Measurements from ENCODE around the gene KRTAP5-9. TPM values are rescaled to one million over a fixed set of nuclear protein-coding genes. Genes with fewer than 3 reads are reported as not detected.

Gene KRTAP5-9
- total RNA-seq, 1 donor from 2014 or later, result not detected

- no peak for FAIRE-seq
Measured at GRCh38 chr11:71542382-71542781, 5.8 kb upstream of the KRTAP5-9 start.

GRCh38 chr11:71542879-71543777 is 5.1 kb upstream of the KRTAP5-9 start:
- peaks cover 8% of the 10 kb centered on the region for H3K4me1 Mint-ChIP-seq (ENCODE audit: low read depth, unreplicated experiment)
- no peak for DNase-seq (ENCODE audit: low read depth)
- H2AFZ ChIP-seq (ENCODE audit: low read depth, low read length), result no peak overlapping the region
- no peak overlapping the region for H3K9ac ChIP-seq (ENCODE audit: low read length)
- no peak overlapping the region for H3K27ac ChIP-seq (ENCODE audit: low read depth, low read length)
- TF ChIP-seq EZH2 (IDR thresholded peaks at IDR 0.05; ENCODE audit: insufficient read depth, low read length) (no peak), CTCF (IDR thresholded peaks at IDR 0.05; ENCODE audit: insufficient read depth, low read depth, low read length) (no peak)
- peaks cover 6% of the 10 kb centered on the region for H3K36me3 Mint-ChIP-seq (ENCODE audit: low read depth, unreplicated experiment)
- no peak overlapping the region for H3K4me2 ChIP-seq (ENCODE audit: low read length)
- H3K27me3 ChIP-seq (ENCODE audit: insufficient read depth, low read length), result no peaks in the 10 kb centered on the region
- H3K9me3 ChIP-seq (ENCODE audit: insufficient read depth, low read depth, low read length), result no peaks in the 10 kb centered on the region
- FAIRE-seq, result no peak
- H3K4me3 Mint-ChIP-seq (ENCODE audit: unreplicated experiment), result no peak overlapping the region
- H3K4me1 ChIP-seq (ENCODE audit: insufficient read depth, low read length), result no peaks in the 10 kb centered on the region
- no peaks in the 10 kb centered on the region for H3K79me2 ChIP-seq (ENCODE audit: insufficient read depth, low read length)
- H3K9me3 Mint-ChIP-seq (ENCODE audit: unreplicated experiment), result peaks cover 7% of the 10 kb centered on the region
- no peak overlapping the region for H3K4me3 ChIP-seq (ENCODE audit: insufficient read depth, low read depth, low read length)
- no peak overlapping the region for H3K27ac Mint-ChIP-seq (ENCODE audit: unreplicated experiment)
- no peaks in the 10 kb centered on the region for H3K36me3 ChIP-seq (ENCODE audit: insufficient read depth, low read length)
- H3K27me3 Mint-ChIP-seq (ENCODE audit: low read depth, unreplicated experiment), result peaks cover 31% of the 10 kb centered on the region
- H4K20me1 ChIP-seq (ENCODE audit: insufficient read depth, low read length), result no peaks in the 10 kb centered on the region

More at GRCh38 chr11:71542382-71542781, 5.8 kb upstream of the KRTAP5-9 start:
- Histone ChIP-seq H3K4me3 (ENCODE audit: insufficient read depth, low read depth, low read length) (no peak overlapping the region), H3K9ac (ENCODE audit: low read length) (no peak overlapping the region), H2AFZ (ENCODE audit: low read depth, low read length) (no peak overlapping the region), H4K20me1 (ENCODE audit: insufficient read depth, low read length) (no peaks in the 10 kb centered on the region), H3K36me3 (ENCODE audit: insufficient read depth, low read length) (no peaks in the 10 kb centered on the region), H3K79me2 (ENCODE audit: insufficient read depth, low read length) (no peaks in the 10 kb centered on the region), H3K4me2 (ENCODE audit: low read length) (no peak overlapping the region), H3K27ac (ENCODE audit: low read depth, low read length) (no peak overlapping the region), H3K4me1 (ENCODE audit: insufficient read depth, low read length) (no peaks in the 10 kb centered on the region), H3K9me3 (ENCODE audit: insufficient read depth, low read depth, low read length) (no peaks in the 10 kb centered on the region), H3K27me3 (ENCODE audit: insufficient read depth, low read length) (no peaks in the 10 kb centered on the region)
- DNase-seq (ENCODE audit: low read depth), result no peak
- peaks cover 26% of the 10 kb centered on the region for H3K27me3 Mint-ChIP-seq (ENCODE audit: low read depth, unreplicated experiment)
- no peak overlapping the region for H3K4me3 Mint-ChIP-seq (ENCODE audit: unreplicated experiment)
- no peak overlapping the region for H3K27ac Mint-ChIP-seq (ENCODE audit: unreplicated experiment)
- H3K36me3 Mint-ChIP-seq (ENCODE audit: low read depth, unreplicated experiment), result peaks cover 5% of the 10 kb centered on the region
- peaks cover 8% of the 10 kb centered on the region for H3K4me1 Mint-ChIP-seq (ENCODE audit: low read depth, unreplicated experiment)
- peaks cover 7% of the 10 kb centered on the region for H3K9me3 Mint-ChIP-seq (ENCODE audit: unreplicated experiment)
- TF ChIP-seq EZH2 (IDR thresholded peaks at IDR 0.05; ENCODE audit: insufficient read depth, low read length) (no peak), CTCF (IDR thresholded peaks at IDR 0.05; ENCODE audit: insufficient read depth, low read depth, low read length) (no peak)

DNA sequence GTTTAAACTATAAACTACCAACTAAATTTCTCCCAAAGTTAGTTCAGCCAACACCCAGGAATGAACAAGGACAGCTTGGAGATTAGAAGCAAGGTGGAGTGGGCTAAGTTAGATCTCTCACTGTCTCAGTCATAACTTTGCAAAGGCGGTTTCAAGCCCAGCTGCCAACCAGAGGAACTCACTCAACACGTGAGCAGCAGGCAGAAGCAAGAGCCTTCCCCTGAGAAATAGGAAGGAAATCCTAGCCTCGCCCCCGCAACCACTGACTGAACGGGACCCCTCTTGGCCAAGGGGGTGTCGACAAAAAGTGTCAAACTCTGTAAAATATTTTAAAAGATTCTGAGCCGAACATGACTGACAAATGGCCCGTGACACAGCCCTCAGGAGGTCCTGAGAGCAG is 4.4 kb upstream of the KRTAP5-9 start:
- no peak overlapping the region for H3K9ac ChIP-seq (ENCODE audit: low read length)
- no peak overlapping the region for H3K27ac ChIP-seq (ENCODE audit: low read depth, low read length)
- H3K4me2 ChIP-seq (ENCODE audit: low read length), result no peak overlapping the region
- Mint-ChIP-seq H3K4me1 (ENCODE audit: low read depth, unreplicated experiment) (peaks cover 7% of the 10 kb centered on the region), H3K27ac (ENCODE audit: unreplicated experiment) (no peak overlapping the region), H3K27me3 (ENCODE audit: low read depth, unreplicated experiment) (peaks cover 37% of the 10 kb centered on the region), H3K9me3 (ENCODE audit: unreplicated experiment) (peaks cover 7% of the 10 kb centered on the region), H3K4me3 (ENCODE audit: unreplicated experiment) (no peak overlapping the region), H3K36me3 (ENCODE audit: low read depth, unreplicated experiment) (peaks cover 7% of the 10 kb centered on the region)
- TF ChIP-seq CTCF (IDR thresholded peaks at IDR 0.05; ENCODE audit: insufficient read depth, low read depth, low read length) (no peak), EZH2 (IDR thresholded peaks at IDR 0.05; ENCODE audit: insufficient read depth, low read length) (no peak)
- H4K20me1 ChIP-seq (ENCODE audit: insufficient read depth, low read length), result no peaks in the 10 kb centered on the region
- no peaks in the 10 kb centered on the region for H3K9me3 ChIP-seq (ENCODE audit: insufficient read depth, low read depth, low read length)
- no peaks in the 10 kb centered on the region for H3K4me1 ChIP-seq (ENCODE audit: insufficient read depth, low read length)
- H3K36me3 ChIP-seq (ENCODE audit: insufficient read depth, low read length), result no peaks in the 10 kb centered on the region
- no peak overlapping the region for H3K4me3 ChIP-seq (ENCODE audit: insufficient read depth, low read depth, low read length)
- no peaks in the 10 kb centered on the region for H3K79me2 ChIP-seq (ENCODE audit: insufficient read depth, low read length)
- FAIRE-seq (no peak), DNase-seq (ENCODE audit: low read depth) (no peak)
- no peaks in the 10 kb centered on the region for H3K27me3 ChIP-seq (ENCODE audit: insufficient read depth, low read length)
- H2AFZ ChIP-seq (ENCODE audit: low read depth, low read length), result no peak overlapping the region

Measured in astrocyte (in vitro differentiated cells and primary cell).